ENCODE data around the gene ANKRD16. TPM values are rescaled to one million over a fixed set of nuclear protein-coding genes. Genes with fewer than 3 reads are reported as not detected.

The ANKRD16 gene
- total RNA-seq, 1 donor from 2014 or later = 10.4 TPM

- TF ChIP-seq CTCF (IDR thresholded peaks at IDR 0.05) = no peak
- Histone ChIP-seq H3K4me3 (no peak overlapping the region), H3K27me3 (no peaks in the 10 kb centered on the region), H3K27ac (no peak overlapping the region), H3K9me3 (no peaks in the 10 kb centered on the region), H3K36me3 (peaks cover 20 to 33% of the 10 kb centered on the region in 2 donors), H3K4me1 (peaks cover 0 to 9% of the 10 kb centered on the region in 2 donors)
- intact Hi-C loops (cut with DNase I) = no loop called here
- DNase-seq (ENCODE audit: low spot score in 2 of 2) = peak in 1 of 2 donors; percentile 43
These were observed 6.7 kb upstream of the ANKRD16 start for GRCh38 chr10:5896208-5897052.

- H3K4me3 ChIP-seq = no peak overlapping the region
- peak in 1 of 2 donors; percentile 49 for DNase-seq (ENCODE audit: low spot score in 2 of 2)
- H3K9me3 ChIP-seq = no peaks in the 10 kb centered on the region
- intact Hi-C loops (cut with DNase I) = no loop called here
- H3K27ac ChIP-seq = no peak overlapping the region
- peaks cover 20 to 33% of the 10 kb centered on the region in 2 donors for H3K36me3 ChIP-seq
- peaks cover 0 to 15% of the 10 kb centered on the region in 2 donors for H3K4me1 ChIP-seq
- TF ChIP-seq CTCF (IDR thresholded peaks at IDR 0.05) = no peak
- no peaks in the 10 kb centered on the region for H3K27me3 ChIP-seq
These were observed 6.1 kb upstream of the ANKRD16 start for GRCh38 chr10:5895804-5896203.

- no peak for TF ChIP-seq CTCF (IDR thresholded peaks at IDR 0.05)
- H3K4me1 ChIP-seq = peaks cover 0 to 15% of the 10 kb centered on the region in 2 donors
- DNase-seq (ENCODE audit: low spot score in 2 of 2) = no peak
- no peak overlapping the region for H3K27ac ChIP-seq
- peaks cover 20 to 33% of the 10 kb centered on the region in 2 donors for H3K36me3 ChIP-seq
- intact Hi-C loops (cut with DNase I) = no loop called here
- H3K4me3 ChIP-seq = no peak overlapping the region
- H3K27me3 ChIP-seq = no peaks in the 10 kb centered on the region
- H3K9me3 ChIP-seq = no peaks in the 10 kb centered on the region
These were observed 5.7 kb upstream of the ANKRD16 start for GRCh38 chr10:5895365-5895764.

GRCh38 chr10:5894873-5895272 is 5.2 kb upstream of the ANKRD16 start:
- intact Hi-C loops (cut with DNase I) = no loop called here
- no peak for TF ChIP-seq CTCF (IDR thresholded peaks at IDR 0.05)
- Histone ChIP-seq H3K4me1 (peaks cover 0 to 15% of the 10 kb centered on the region in 2 donors), H3K9me3 (no peaks in the 10 kb centered on the region), H3K27me3 (no peaks in the 10 kb centered on the region), H3K4me3 (no peak overlapping the region), H3K36me3 (peaks cover 20 to 33% of the 10 kb centered on the region in 2 donors), H3K27ac (no peak overlapping the region)
- peak in 1 of 2 donors; percentile 57 for DNase-seq (ENCODE audit: low spot score in 2 of 2)

GRCh38 chr10:5894403-5894802 is 4.7 kb upstream of the ANKRD16 start:
- DNase-seq (ENCODE audit: low spot score in 2 of 2) = peak in 1 of 2 donors; percentile 12
- Histone ChIP-seq H3K27me3 (no peaks in the 10 kb centered on the region), H3K36me3 (peaks cover 20 to 33% of the 10 kb centered on the region in 2 donors), H3K27ac (no peak overlapping the region), H3K4me1 (peaks cover 0 to 15% of the 10 kb centered on the region in 2 donors), H3K4me3 (no peak overlapping the region), H3K9me3 (no peaks in the 10 kb centered on the region)
- intact Hi-C loops (cut with DNase I) = no loop called here
- no peak for TF ChIP-seq CTCF (IDR thresholded peaks at IDR 0.05)

Data from ascending aorta (tissue), 2 donors.